Measurements from ENCODE around the gene COA3.

COA3 gene

GRCh38 chr17:42750739-42751344, 47.7 kb downstream of the COA3 start:
- DNase-seq (ENCODE audit: low read depth): no peak

GRCh38 chr17:42748908-42749798, 49.4 kb downstream of the COA3 start:
- DNase-seq (ENCODE audit: low read depth): no peak

GRCh38 chr17:42748202-42748907, 50.1 kb downstream of the COA3 start:
- no peak for DNase-seq (ENCODE audit: low read depth)

Measured in T-helper 22 cell (primary cell).